ENCODE data around the gene FBLN1.
"Not testable (repeated sequence)": the region's sequence is repeated elsewhere in the genome, so short reads cannot be mapped to it uniquely, and the experiment has no call there.

FBLN1 gene

DNA sequence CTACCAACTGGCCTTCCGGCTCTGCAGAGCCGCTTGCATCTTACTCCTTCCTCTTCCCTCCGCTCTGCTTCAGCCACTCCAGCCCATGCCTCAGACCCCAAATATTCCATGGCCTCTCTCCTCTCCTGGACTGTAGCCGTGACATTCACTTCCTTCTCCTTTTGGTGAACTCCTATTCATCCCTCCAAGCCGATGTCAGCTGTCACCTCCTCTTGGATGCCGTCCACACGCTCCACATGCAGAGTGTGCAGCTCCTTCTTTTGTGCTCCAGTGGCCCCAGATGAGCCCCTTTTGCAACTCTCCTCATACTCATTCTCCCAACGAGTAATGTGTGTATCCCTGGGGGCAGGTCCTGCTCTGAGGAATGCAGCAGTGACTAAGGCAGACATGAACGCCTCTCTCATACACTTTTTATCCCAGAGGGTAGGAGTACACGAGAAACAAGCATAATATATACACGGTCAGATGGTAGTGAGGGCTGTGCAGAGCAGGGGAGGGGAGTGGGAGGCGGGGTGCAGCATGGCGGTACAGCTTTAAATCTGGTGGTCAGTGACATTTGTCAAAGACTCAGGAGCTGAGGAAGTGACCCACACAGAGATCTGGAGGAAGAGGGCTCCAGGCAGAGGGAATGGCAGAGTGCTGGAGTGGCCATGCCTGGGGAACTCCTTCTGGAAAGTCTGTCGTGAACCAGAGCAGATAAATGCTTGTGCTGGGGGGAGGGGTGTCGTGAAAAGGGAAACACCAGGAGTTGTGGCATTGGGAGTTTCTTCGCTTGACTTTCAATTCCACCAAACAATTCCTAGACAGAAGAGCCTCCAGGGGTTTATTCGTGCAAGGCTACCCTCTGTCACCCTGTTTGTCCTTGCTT is 85.2 kb downstream of the FBLN1 start:
- DNase-seq = no peak

DNA sequence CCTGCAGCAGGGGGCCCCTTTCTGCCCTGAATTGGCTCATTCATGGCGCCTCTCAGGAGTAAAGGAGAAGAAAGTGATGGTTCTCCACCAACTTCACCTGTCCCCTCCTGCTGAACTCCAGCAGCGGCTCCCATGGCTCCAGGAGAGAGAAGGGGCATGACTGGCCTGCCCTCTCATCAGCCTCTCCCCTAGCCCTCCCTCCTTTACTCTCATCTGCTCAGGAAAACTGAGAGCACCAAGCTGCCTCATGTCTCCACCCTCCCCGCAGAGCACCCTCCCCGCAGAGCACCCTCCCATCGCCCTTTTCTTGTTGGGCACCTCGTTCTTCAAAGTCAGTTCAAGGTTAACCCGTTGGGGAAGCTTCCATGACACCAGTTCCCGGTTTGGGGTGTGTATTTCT is 86.9 kb downstream of the FBLN1 start:
- DNase-seq = no peak

DNA sequence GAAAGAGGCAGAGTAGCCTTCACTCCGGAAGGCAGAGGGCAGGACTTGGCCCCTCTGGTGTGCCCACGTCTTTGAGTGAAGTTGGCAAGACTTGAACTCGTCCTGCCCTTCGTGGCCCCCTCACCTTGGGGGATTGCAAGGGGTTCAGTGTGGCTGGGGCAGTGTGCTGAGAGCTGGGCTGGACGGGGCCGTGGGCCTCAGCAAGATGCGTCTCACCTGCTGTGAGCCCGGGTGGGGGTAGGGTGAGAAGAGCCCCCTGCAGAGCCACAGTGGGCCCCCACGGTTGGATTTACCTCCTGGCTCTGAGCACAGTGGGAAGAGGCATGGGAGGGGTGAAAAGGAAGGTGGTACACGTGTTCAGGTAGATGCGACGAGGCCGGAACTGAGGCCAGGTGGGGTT is 87.6 kb downstream of the FBLN1 start:
- DNase-seq = no peak

DNA sequence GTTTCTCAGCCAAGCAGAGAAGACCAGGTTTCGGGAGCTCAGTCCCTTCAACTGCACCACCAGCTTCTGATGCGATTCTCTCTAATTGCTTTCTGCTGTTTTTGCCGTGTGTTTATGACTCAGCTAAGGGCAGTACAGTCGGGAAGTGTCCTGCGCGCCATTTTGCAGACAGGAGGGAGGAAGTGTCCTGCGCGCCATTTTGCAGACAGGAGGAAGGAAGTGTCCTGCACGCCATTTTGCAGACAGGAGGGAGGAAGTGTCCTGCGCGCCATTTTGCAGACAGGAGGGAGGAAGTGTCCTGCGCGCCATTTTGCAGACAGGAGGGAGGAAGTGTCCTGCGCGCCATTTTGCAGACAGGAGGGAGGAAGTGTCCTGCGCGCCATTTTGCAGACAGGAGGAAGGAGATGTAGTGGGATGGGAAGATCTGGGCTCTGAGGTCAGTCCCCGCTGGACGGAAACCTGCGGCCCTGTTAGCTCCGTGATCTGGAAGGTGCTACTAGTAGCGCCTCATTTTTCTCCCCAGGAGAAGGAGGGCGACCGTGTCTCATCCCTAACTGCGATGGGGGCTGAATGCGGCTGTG is 89.0 kb downstream of the FBLN1 start:
- not testable (repeated sequence) for DNase-seq

DNA sequence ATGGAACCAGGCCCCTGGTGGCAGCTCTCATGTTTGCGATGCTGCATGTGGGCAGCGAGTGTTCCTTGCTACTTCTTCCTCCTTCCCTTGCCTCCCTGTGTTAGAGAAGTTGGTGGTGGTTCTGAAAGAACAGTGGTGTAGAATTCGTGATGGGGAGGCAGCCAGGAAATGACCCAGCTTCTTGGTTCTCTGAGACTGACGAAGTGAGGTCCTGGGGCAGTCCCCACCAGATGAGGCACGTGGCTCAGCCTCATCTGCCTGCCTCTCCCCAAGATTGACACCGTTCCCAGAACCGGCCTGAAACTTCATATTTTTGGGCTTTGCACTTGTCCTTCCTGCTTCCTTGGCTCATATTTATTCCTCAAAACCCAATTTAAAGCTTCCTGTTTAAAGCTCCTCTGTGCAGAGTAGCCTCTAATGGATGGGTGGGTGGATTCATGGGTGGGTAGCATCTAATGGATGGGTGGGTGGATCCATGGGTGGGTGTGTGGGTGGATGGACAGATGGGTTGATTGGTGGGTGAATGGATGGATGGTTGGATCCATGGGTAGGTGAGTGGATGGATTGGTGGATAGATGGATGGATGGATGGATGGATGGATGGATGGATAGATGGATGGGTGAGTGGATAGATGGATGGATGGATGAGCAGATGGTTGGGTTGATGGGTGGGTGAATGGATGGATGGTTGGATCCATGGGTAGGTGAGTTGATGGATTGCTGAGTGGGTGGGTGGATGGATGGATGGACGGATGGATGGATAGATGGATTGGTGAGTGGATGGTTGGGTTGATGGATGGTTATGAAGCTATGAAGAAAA is 91.6 kb downstream of the FBLN1 start:
- DNase-seq = no peak

DNA sequence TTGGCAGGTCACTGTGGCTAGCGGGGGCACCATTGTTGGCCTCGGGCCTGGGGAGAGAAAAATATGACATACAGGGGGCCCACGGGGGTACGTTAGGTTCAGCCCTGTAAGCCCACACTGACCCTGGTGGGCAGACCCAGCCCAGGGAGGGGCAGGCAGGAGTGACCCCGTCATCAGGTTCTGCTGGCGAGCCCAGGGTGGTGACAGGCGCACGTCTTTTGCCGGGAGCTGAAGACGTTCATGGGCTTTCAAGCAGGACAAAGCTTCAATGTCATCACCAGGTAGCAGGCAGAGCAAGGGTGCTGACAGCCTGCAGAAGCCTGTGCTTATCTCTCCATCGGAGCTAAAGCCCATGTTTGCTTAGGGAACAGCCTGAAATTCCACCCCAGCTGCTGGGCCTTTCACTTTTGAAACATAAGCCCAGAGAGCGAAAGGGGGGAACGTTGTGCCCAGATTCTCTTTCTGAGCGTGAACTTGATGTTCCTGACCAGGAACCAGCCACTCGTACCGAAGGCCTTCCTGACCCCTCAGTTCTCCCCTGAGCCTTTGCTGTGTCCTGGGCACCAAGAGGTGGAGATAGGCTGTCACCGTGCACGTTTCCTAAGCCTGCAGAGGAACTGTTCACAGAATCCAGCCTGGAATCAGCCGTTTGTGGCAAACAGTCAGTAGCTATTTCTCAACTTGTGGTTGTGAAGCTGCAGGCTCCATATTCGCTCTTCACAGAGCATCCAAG is 94.9 kb downstream of the FBLN1 start:
- peak; percentile 85 for DNase-seq

DNA sequence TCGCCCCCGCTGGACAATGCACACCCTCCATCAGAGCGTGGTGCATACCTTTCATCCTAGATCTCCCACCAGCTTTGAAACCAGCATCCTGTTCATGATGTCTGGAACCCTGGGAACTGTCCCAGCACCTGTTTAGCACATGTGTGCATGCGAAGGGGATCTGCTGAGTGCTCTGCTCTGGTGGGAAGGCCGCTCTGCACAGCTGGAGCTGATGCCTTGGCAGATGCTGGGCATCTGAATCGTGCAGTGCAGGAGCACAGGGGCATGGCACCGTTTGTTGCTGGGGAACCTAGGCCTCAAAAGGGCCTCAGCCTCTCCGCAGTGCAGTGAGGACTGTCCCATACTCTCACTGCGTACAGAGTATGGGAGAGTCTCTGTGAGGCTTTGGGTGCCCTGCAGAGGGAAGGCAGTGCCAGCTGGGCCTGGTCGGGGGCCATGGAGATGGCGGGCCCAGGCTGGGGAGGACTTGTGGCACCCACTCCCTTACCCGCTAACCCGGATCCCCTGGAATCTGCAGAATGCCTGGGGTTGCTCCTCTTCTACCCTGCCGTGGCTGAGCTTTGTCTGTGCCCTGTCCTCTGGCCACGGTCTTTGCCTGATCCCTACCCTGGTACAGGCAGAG is 96.0 kb downstream of the FBLN1 start:
- no peak for DNase-seq

DNA sequence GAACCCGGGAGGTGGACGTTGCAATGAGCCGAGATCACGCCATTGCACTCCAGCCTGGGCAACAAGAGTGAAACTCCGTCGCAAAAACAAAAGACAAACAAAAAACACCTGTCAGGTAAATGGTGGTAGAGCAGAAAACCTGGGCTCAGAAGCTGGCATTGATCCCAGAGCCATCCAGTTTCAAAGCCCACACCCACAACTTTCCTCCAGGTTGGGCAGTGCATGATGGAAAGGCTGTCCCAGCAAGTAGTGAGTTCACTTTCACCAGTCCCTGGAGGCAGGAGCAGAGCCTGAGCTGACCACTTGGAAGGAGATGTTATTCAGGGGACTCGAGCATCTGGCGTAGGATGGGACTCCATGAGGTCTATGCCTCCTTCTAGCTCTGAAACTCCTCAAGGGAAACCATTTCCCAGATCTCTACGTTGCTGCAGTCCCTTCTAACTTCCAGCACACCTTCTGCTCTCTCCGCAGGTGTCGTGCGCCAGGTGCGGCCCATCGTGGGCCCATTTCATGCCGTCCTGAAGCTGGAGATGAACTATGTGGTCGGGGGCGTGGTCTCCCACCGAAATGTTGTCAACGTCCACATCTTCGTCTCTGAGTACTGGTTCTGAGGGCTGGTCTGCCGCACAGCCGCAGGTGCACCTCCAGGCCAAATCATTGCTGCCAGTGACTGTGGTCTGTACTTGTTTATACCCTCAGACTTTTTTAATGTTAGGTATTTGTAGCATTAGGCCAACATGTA is 97.3 kb downstream of the FBLN1 start:
- DNase-seq = peak; percentile 61

DNA sequence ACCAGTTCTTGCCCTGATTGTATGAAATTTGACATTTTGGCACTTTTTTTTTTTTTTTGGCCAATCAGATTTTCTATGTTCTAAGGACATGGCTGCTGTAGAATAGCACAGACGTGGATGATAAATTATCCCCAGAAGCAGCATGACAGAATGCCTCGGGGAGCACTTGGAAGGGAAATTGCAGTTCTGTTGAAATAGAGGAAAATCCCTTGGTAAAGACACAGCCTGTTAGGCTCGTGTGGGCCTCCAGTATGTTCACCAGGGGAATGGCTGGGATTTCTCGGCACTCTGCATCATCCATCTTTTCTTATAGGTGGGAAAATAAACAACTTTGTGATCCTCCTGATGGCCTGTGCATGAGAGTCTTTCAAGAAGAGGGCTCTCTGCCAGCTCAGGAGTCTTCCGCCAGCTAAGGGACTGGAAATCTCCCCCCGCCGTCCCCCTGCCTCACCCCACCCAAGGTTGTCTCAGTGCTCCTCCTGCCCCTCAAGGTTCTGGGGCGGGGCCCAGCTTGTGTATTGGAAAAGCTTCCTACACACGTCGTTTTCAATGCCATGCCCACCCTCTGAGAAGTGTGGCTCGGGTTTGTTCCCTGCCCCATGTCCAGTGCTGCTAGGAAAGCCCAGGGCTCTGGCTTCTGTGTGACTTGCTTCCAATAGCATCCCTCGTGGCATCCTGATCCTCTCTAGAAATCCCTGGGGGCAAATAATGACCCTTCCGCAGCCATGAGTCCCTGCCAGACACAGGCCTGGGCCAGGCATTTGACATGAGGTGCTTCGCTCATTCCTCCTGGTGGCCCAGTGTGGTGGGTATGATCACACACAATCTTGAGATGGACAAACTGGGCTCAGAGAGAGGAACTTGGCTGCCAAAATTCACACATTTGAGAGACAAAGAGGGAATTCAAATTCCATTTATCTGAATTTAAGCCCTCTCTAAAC is 98.4 kb downstream of the FBLN1 start:
- DNase-seq = peak; percentile 56

DNA sequence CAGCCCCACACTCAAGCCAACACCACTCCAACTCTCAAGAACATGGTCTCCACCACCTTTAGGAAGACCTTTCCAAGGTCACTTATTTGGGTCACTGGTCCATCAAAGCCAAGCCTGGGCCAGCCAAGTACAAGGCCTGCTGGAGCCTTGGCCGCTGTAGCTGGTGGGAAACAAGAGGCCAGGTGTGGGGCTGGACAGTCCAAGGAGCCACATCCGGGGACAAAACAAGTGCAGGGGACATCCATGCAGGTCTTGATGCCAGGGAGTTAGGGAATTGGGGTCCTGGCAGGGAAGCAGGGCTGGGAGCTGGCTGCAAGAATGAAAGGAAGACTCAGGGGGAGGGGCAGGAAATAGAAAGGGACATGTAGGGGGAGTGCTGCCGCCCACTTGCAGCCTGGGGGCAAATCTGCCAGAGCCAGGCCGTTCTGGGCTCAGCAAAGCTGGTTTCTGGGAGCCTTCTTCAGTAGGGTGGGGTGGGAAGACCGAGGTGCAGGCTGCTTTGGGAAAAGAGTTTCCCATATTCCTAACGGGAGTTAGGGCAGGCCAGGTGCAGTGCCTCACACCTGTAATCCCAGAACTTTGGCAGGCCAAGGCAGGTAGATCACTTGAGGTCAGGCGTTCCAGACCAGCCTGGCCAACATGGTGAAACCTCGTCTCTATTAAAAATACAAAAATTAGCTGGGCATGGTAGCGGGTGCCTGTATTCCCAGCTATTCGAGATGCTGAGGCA is 99.5 kb downstream of the FBLN1 start:
- DNase-seq = no peak

DNA sequence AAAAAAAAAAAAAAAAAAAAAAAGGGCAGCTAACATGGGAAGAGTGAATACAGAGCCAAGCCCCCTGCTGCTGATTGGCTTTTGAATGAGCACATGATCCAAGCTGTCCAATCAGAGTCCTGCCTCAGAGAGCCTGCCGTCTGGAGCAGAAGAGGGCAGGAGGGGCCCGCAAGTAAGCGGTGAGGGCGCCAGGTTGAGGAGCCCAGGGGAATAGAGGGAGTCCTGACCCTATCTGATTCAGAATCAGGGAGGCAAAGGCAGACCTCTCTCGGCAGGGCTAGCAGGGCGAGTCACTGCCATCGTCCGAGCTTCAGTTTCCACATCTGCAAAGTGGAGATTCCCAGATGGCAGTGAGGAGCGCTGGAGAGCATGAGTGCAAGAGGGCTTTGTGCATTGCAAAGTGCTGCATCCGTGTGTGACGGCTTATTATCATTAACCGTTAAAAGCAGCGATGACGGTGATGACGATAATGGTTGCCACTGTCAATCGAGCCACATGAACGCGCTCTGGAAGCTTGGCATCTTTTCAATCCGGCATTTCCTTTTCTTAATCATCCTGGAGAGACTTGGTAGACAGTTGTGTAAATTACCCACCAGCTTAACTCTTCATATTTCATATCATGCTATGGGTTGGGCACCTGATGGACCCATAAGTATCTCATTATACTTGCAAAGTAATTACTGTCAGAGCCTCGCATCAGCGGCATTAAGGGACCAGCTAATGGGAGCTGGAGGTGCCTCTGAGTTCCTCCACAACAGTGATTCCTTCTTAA is 100.3 kb downstream of the FBLN1 start:
- DNase-seq = peak; percentile 98

DNA sequence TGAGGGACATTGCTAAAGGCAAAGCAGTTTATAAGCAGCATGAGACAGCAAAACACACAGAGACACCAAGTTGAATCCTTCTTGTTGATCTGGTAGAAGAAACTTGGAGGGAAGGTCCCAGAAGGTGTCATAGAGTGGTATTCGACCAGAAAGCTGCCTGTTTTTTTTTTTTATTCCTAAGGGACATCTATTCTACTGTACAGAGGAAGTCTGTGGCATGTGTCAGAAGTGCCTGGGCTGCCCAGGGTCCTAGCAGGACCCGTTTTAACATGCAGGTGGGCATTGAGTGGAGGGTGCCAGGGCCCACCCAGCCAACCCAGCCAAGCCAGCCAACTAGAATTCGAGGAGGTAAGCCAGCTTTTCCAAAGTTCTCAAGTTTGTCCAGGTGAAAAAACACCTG is 100.9 kb downstream of the FBLN1 start:
- peak; percentile 70 for DNase-seq

DNA sequence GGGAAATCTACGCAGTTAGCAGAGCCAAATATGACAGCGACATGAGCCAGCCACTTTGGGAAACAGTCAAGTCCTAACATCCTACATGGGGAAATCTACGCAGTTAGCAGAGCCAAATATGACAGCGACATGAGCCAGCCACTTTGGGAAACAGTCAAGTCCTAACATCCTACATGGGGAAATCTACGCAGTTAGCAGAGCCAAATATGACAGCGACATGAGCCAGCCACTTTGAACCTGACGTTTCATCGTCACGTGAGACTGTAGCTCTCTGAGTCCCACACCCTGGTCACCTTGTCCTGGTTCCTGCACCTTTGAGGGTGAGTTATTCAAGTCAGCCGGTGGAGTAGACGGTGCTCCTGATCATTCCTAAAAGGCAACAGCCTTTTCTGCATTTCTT is 105.4 kb downstream of the FBLN1 start:
- DNase-seq = not testable (repeated sequence)

DNA sequence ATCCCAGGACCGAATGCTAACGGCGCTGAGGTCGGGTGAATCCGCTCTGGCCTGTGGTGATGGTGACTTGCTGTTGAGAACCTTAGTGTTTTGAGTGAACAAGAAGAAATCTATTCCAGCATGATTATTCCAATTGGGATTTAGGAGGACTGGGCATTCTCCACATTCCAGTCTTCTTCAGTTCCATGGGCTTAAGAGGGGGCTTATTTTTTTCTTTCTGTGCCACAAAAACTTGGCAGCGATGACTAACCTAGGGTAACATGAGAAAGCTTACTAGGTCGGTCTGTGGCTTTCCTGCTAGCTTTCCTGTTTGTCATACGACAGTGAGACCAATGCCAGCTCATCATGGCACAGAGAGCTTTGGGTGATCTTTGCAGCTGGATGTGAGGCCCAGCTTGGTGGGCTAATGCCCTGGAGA is 106.1 kb downstream of the FBLN1 start:
- DNase-seq = no peak

DNA sequence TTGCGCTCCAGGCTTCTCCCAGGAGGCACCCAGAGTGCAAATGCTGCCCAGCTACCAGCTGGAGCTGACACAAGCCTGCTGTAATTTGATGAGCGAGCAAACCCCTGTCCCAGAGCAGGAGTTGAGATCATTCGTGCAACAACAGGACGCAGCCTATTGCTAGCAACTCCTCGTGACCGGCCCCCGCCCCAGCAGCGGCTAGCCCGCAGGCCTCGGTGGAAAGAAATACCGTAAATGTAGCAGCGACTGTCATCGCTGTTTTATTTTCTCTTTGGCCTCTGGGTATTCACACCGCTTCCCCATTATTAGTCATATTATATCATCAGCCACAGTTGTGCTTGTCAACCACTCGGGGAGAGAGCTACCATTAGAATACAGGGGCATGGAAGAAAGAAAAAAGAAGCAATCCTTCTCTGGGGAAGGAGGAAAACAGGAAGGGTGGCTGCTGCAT is 109.8 kb downstream of the FBLN1 start:
- DNase-seq = peak; percentile 94

DNA sequence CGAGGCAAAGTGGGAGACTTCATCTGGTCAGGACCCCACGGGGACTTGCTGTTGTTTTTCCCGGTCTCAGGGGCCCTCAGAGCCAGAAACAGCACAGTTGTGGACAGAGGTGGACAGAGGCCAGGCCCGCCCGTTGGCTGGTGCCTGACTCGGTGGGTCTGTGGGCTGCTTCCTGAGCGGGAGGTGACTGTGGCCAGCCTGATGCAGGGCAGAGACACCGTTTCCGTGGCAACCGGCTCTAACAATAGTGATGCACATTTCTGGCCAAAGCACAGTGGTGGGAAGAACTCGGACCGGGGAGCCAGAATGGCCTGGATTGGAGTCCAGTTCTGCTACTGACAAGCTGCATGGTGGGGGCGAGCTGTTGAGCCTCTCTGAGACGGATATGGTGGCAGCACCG is 110.3 kb downstream of the FBLN1 start:
- no peak for DNase-seq

DNA sequence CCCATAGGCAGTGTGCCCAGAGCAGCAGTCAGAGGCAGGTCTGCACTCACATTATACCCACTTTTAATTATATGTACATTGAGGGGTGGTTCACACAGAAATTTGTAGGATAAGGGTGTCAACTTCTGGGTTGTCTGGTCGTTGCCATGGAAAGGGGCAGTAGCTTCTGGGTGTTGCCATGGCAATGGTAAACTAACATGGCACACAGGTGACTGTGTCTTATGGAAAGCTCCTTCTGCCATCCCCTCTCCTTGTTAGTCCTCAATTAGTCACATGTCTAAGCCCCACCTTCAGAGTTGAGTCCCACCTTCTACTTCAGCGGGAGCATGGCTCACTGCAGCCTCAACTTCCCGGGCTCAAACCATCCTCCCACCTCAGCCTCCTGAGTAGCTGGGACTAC is 112.7 kb downstream of the FBLN1 start:
- no peak for DNase-seq

DNA sequence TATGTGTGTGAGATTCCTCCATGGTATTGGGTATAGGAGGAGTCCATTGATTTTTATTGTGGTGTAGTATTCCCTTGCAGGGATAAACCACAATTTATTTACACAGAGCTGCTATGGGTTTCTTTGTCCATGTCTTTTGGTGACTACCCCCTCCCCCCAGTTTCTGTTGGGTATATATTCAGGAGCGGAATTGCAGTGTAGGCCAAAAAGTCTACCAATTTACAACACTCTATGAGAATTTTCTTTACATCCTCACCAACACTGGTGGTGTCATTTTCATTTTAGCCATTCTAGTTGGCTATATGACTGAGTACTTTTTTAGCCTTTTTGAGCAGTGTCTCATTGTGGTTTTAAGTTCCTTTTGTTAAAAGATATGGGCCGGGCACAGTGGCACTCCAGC is 113.7 kb downstream of the FBLN1 start:
- DNase-seq = no peak

DNA sequence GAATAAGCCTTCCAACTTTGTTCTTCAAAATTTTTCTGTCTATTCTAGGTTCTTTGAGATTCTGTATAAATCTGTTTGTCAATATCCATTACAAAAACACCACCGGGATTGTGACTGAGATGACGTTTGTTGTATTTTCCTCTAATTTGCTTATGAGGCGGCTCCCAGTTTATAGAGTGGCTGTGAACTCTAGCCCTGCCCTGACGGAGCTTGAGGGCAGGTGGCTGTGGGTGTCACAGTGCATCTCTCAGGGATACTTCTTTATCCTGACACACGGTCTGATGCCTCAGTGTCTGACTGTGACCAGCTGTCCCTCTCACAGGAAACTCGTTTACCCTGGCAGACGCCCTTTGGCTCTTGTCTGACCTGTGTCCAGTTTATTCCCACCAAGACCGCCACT is 115.3 kb downstream of the FBLN1 start:
- DNase-seq = no peak

Measured in NCI-H2171 treated with DMSO at 0.1 percent for 48 hours (cell line).